VCaP (cell line): Measurements from ENCODE around the gene UBE3A.
A peak's percentile ranks its signal among the peaks of the same experiment; 100 is the strongest.

Experiments used
- H3K27ac ChIP-seq: fragments of 450-650 bp; 2 replicates; pipeline ENCODE4 v1.5.1; 2017
- TF ChIP-seq, protein P1 (sequence below): fragments of 450-650 bp; conservative IDR thresholded peaks from 2 replicates; pipeline ENCODE4 v1.5.1; 2017; ENCODE audit warnings: mild to moderate bottlenecking, moderate library complexity

Gene UBE3A

DNA sequence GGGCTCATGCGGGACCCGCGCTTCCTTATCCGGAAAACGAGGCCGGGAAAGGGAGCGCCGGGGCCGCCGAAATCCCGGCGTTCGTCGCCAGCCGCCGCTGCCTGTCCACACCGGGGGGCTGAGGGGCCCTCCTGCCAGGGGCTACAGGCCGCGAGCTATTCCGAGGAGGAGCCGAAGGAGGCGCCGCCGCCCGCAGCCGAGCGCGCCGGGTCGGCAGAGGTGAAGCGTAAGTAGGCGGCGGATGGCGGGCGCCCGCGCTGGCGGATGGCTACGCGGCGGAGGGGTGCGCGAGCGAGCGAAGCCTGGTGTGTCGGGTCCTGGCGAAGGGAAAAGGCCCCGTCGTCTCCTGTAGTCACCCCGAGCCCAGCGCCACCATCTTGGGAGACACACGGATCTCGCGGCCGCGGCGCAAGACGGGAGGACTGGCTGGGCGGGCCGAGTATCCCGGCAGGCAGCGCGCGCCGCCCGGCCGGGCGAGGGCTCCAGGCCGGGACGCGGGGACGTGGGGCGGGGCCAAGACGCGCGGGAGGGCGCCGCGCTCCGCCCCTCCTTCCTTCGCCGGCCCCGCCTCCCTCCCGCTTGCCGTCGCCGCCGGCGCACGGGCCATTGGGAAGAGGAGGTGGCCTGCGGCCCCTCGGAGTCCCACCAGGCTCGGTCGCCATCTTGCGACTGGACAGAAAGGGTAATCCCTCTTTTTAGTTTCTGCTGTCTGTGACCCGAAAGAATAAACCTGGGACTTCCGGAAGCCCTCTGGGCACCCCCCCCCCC lies at the start of gene UBE3A:
Gene UBE3A, minus strand, starts transcription at position 424 of the 768 bp plus-strand sequence. CDS start 29,917 bp downstream, outside the sequence.
- H3K27ac ChIP-seq: peak within 1 kb of the TSS; percentile 99
- TF ChIP-seq, protein P1, sequence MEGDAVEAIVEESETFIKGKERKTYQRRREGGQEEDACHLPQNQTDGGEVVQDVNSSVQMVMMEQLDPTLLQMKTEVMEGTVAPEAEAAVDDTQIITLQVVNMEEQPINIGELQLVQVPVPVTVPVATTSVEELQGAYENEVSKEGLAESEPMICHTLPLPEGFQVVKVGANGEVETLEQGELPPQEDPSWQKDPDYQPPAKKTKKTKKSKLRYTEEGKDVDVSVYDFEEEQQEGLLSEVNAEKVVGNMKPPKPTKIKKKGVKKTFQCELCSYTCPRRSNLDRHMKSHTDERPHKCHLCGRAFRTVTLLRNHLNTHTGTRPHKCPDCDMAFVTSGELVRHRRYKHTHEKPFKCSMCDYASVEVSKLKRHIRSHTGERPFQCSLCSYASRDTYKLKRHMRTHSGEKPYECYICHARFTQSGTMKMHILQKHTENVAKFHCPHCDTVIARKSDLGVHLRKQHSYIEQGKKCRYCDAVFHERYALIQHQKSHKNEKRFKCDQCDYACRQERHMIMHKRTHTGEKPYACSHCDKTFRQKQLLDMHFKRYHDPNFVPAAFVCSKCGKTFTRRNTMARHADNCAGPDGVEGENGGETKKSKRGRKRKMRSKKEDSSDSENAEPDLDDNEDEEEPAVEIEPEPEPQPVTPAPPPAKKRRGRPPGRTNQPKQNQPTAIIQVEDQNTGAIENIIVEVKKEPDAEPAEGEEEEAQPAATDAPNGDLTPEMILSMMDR: peak; percentile 20

DNA sequence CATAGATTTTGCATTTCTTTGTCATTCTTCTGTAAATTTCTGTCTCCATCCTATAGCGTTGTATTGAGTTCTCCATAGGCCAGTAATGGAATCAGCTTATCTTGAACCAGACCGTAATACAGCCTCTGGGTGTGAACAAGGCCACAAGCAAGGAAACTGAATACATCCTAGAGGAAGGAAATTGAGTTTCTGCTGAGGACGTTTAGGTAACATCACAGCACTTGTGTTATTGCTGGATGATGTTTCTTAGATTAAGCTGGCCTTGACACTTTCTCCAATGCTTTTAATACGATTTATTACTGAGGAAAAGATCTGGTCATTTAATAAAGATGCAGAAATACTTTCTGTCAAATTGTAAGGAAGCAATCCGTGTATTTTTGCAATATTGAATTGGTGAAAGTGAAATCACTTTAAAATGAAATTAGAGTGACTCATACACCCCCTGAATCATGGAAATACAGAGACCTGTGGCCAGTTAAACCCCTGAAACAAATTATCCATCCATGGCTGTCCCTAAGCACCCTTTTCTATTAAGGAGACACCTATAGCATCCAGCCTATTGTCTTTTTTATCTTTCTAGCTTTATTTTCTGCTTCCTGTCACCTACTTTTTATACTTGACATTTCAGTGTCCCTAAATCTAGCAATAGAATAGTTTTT lies 48.5 kb upstream of the UBE3A start:
- H3K27ac ChIP-seq: no peak overlapping the region
- TF ChIP-seq, protein P1: no peak

DNA sequence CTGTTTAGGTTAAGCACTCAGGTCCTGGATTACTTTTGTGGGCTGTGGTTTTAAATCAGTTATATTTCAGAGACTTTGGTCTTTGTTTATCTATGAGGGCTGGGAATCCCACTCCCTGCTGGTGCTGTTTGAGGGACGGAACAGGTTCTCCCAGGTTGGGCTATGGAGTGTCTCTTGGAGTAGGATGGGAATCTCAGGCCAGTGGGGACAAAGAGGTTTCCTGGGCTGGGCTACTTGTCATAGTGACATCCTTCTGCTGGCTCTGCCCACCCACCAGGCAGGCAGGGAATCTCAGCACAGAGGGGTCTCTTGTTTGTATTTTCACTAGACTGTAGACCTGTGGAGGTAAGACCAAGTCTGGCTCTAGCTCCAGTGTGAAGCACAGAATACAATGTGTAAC lies 47.2 kb upstream of the UBE3A start:
- H3K27ac ChIP-seq: no peak overlapping the region
- TF ChIP-seq, protein P1: no peak

DNA sequence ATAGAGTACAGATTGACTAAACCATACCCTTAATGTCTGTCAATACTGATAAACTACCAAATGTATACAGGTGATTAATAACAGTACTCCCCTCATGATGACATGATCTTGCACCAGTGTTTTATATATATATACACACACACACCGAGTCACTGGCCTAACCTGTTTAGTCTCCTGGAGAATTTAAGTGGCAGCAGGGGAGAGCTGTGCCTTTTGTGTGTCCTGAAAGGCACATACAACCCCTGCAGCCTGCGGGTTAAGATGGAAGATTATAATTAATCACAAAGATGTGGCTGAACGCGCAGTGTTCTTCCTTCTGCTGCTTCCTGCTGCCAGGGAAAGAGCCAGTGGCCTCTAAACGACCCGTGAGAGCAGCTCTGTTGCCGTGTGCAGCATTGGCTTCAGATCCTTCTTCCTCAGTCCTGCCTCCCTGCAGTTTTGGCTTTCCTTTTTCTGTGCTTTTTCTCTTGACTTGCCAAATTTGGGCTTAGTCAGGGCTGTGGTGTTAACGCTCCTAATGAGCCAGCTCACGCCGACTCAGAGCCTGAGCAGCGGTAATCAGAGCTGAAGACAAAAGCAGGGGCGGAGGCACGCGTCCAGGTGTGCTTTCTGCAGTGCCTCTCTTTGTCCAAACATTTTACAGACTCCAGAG lies 42.5 kb upstream of the UBE3A start:
- TF ChIP-seq, protein P1: no peak
- H3K27ac ChIP-seq: peak overlapping the region; percentile 88

DNA sequence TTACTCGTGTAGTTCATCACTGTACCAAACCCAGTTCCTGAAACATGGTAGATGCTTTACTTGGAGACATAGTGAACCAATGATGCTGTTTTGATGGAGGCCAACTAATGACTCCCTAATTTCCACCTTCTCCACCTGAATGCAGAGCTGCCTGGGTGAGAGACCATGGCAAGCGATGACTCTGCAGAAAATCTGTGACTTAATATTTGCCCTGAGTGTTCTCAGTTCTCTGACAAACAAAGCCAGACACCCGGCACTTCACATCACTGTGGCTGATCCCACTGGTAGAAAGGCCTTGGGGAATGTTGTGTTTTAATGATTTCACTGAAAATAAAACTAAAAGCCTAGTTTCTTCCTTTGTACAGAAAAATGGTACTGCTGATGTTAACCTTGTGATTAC lies 39.5 kb upstream of the UBE3A start:
- TF ChIP-seq, protein P1: no peak
- H3K27ac ChIP-seq: no peak overlapping the region

DNA sequence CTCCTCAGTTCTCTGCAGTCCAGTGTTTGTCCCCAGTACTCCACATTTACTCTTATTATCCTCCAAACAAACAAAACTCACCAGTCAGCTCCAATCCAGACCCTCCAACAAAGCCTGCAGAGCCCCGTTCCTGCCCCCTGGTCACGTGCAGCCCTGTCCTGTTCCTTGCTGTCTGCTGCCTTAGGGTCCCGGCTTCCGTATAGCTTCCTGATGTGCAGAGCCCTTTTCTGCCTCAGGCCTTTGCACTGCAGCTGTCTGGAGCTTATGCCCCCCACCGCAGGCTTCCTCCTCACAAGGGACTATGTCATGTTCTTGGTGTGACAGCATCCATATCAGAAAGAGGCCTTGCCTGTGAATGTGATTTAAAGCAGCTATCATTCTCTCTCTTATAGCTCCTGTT lies 39.0 kb upstream of the UBE3A start:
- TF ChIP-seq, protein P1: no peak
- no peak overlapping the region for H3K27ac ChIP-seq

DNA sequence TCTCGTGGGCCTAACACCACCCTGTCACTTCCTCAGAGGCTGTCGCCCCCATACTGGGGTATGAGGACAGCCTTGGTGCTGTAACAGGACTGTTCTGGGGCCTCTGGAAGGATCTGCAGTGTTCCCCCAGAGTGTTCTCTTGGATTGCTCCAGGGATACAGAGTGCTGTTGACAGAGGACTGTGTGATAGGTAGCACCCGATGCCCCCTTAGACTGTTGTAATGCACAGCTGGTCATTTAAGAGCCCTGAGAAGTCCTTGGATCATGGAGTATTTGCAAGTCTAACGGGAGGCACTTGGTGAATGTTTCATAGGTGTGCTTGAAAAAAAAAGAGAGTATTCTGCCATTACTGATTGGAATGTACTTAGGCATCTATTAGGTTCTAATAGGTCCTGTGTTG lies 35.4 kb upstream of the UBE3A start:
- TF ChIP-seq, protein P1: no peak
- no peak overlapping the region for H3K27ac ChIP-seq
